GM21390 (cell line): Measurements from ENCODE around the gene DNAH5.
"Not testable (repeated sequence)": the region's sequence is repeated elsewhere in the genome, so short reads cannot be mapped to it uniquely, and the experiment has no call there.

Experiments used
- ATAC-seq: cut with Tn5 transposase; IDR thresholded peaks from one replicate; pipeline ENCODE4 v1.9.1; 2021; ENCODE audit not compliant: unreplicated experiment

DNAH5 gene

GRCh38 chr5:13859270-13860065, 85.0 kb downstream of the DNAH5 start:
- no peak for ATAC-seq

- ATAC-seq, result no peak
Observed at GRCh38 chr5:13843175-13843846, 101.2 kb downstream of the DNAH5 start.

DNA sequence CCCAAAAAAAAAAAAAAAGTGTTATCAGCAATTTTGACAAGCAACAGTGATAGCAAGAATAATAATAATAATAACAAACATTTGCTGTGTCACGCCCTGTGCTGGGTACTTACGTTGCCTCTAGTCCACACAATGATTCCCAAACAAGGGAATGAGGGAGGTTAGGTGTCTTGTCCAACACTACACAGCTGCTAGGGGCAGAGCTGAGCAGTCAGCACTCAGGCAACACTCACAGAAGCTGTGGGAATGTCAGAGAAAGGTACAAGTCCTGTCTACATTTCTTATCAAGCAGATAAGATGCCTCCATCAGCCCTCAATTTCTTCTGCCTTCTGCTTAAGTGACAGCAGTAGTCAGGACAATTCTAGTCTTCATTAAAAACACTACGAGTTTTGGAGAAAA, 111.0 kb downstream of the DNAH5 start:
- no peak for ATAC-seq

DNA sequence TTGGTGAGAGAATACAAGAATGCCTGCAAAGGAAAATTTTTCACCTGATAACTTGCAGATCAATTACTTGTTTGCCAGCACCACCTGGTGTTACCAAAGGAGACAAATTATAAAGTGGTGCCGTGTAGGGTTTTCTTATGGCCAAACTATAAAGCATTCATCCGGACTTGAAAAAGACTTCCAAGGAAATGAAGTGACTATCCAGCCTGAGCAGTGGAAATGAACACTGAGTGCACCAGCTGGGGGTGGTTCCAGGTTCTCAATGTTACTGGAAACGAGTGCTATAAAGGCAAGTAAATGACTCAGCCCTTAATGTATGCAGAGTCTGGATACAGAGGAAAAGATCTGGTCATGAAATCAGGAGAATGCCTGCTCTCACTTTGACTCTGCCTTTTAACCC, 113.1 kb downstream of the DNAH5 start:
- no peak for ATAC-seq

GRCh38 chr5:13830536-13830935, 114.0 kb downstream of the DNAH5 start:
- ATAC-seq, result no peak

DNA sequence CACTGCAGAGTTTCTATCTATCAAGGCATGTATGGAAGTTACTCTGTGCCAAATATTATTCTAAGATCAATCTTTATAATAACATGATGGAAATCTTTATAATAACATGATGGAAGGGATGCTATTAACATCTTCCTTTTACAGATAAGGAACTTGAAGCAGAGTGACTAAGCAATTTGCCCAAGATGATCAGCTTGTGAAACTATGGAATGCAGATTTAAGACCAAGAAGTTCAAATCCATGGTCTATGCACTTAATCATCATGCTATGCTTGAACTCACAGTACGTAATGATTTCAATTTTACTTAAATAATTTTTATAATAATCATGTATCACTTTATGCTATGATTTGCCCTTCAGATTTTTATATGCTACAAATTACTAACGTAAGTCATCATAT, 123.1 kb downstream of the DNAH5 start:
- ATAC-seq, result no peak

DNA sequence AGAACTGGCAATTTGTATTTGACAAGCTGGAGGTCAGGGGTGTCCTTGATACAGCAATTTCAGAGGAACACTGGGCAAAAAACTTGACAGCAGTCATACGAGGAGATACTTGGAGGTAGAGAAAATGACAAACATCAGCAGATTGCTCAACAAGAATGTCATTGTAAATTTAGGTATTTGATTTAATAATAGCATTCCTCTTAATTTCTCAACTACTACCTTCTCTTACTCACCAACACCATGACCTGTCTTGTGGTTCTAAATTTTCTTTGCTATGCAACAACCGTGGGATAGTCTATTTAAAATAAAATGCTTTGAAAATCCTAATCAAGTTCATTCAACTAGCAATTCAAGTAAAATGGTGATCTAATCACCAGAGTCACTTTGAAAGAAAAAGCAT, 128.4 kb downstream of the DNAH5 start:
- no peak for ATAC-seq

DNA sequence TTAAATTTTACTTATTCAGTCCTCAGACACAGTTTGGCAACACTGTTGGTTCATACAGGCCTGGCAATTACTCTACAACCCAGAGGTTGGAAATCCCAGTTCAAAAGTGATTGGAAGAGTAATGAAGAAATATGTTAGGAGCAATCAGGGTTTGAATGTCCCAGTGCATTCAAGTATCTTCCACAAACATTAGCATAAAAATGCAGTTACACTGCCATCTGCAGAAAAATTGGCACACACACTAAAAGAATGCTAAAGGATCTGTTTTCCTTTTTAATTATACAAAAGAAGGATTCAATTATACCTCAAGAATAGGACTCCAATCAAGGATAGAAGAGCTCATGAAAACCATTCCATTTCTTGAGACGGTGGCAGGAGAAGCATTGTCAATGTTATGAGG, 130.2 kb downstream of the DNAH5 start:
- ATAC-seq, result no peak

GRCh38 chr5:13809921-13810320, 134.6 kb downstream of the DNAH5 start:
- no peak for ATAC-seq

DNA sequence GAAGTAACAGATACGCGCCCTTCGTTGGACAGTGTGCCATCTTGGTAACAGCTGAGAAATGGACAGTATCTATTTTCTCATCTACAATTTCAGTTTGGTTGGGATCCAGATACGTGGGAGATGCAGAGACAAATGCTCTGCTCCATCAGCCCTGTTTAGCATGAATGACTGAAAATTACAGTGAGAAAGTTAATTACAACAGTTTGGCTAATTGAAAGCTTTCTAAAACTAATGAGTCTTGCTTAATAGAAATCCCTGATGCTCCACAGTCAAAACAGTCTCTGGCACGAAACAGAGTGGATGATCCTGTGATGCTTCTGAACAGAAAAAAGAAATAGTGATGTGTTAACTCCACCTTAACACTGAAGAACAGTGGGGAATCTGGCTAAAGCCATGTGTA, 140.2 kb downstream of the DNAH5 start:
- ATAC-seq, result no peak

DNA sequence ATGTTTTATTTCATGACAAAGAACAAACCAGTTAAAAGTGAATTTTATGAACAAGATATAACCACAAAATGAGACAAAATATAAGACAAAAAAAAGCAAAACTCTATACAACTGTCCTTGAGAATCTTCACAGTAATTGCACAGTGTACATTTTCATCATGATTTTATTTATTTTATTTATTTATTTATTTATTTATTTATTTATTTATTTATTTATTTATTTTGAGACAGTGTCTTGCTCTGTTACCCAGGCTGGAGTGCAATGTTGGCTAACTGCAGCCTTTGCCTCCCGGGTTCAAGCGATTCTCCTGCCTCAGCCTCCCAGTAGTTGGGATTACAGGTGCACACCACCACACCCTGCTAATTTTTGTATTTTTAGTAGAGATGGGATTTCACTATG, 145.9 kb downstream of the DNAH5 start:
- ATAC-seq, result not testable (repeated sequence)

DNA sequence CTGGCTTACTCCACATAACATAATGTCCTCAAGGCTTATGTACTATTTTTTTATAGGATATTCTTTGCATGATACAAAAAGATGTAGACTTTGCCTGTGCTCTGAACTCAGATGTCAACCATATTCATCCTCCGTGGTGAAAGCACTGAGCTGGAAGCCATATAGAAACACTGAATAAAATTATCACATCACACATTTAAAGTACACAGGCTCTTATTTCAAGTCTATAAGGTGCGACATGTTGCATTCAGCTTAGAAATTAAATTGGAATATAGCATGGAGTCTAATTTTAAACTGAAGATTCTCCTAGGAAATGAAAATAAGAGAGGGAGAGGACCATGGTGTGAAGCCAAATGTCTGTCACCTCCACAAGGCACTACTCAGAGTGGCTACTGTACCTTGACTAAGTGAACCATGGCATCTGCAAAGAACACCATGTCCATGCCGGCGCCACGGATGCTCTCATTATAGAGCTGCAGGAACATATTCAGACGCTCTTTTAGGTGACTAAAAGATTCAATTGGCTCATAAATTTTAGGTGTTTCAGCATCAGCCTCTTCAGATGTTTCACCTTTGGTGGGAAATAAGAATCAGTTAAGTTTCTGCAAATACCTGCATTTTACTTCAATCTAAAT, 158.6 kb downstream of the DNAH5 start:
- ATAC-seq, result no peak

GRCh38 chr5:13783726-13784125, 160.8 kb downstream of the DNAH5 start:
- no peak for ATAC-seq

GRCh38 chr5:13780081-13780480, 164.4 kb downstream of the DNAH5 start:
- no peak for ATAC-seq

DNA sequence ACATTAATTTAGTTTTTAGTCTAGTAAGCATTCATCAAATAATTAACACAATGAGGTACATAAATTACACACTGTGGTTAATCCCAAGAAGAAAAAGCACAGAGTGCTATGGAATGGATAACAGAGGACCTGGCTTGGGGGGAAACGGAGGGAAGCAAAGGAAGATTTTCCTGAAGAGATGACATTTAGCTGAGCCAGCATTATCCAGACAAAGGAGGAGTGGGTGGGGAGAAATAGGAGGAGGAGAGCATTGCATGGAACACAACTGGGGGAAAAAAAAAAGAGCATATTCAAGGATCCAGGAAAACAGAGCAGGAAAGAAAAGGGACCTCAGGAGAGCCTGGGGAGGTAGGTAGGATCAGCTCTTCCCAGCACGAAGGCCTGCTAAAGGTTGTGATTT, 170.8 kb downstream of the DNAH5 start:
- ATAC-seq, result no peak

GRCh38 chr5:13771011-13771571, 173.4 kb downstream of the DNAH5 start:
- ATAC-seq, result no peak

- no peak for ATAC-seq
Observed at GRCh38 chr5:13766236-13766635, 178.3 kb downstream of the DNAH5 start.

DNA sequence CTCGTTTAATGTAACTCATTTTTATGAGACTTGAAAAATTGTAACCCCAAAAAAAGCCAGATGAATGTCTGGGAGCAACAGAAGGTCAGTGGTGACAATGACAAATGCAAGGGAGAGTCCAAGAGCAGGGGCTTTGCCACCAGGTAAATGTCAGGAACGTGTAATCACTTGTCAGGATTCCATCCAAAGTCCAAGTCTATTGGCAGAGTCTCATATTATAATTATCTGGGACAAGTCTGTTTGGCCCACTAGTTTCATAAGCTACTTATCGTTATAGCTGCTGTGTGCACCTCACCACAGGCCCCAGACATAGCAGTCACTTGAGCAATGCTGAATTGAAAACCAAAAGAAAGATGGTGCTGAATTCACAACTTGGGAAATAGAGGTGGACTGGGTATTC, 180.8 kb downstream of the DNAH5 start:
- ATAC-seq, result no peak

DNA sequence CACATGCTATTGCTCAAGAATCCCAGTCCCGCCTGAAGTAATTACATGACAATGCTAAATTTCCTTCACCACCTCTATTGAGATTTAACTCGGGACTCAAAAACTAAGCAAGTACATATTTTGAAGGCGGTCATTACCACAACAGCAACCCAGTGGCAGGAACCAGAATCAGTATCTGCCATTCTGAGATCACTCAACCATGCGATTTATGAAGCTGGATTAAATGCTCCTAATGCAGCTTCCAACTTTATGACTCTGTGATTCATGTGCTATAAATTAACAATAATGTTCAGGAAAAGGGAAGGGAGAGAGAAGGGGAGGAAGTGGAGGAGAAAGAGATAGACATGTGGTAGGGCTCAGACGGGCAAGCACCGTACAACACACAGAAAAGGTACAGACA, 194.7 kb downstream of the DNAH5 start:
- no peak for ATAC-seq

DNA sequence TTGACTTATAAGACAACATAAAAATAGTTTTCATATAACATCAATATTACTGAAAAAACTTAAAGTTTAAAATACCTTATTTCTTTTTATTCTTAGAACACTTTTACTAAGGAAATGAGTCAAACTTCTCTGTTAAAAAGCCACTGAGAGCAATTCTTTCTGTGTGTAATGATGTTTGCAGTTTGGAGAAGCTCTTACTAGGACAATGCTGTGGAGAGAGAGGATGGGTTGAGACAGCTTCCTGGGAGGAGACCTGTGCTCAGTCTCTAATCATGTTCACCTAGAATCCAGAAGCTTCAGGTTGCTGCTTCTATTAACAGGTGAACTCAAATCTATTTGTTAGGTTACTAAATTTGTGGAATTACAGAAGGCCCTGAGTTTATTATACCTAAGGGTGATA, 198.5 kb downstream of the DNAH5 start:
- ATAC-seq, result no peak

DNA sequence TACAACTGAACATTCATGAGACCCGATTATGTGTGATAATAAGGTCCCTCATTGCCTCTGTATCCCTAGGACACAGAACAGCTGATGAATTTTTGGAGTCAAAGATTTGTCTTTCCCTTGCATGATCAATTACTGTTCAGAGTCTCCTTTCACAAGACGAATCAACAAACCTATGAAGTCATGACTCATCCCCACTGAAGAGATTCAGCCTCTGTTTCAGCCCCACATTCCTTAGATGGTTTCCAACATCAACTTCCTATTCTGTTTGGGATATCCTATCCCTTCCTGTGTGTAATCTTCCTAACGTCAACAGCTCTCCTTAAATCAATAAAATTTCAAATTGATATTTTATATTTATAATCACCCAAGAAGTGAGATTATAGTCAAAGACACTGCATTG, 199.0 kb downstream of the DNAH5 start:
- ATAC-seq, result no peak

- ATAC-seq, result no peak
Observed at GRCh38 chr5:13740471-13740870, 204.0 kb downstream of the DNAH5 start.
